Calu3 (cell line): ENCODE measurements around the gene ARSG. TPM values are rescaled to one million over a fixed set of nuclear protein-coding genes. Genes with fewer than 3 reads are reported as not detected.

ENCODE experiments used
- BruUV-seq: library from RNA; stranded (reverse); fragments of 400-500 nt; replicated peaks from 2 replicates; lab custom pipeline; 2021; lab: Mats Ljungman, UMichigan
- CTCF ChIA-PET: fragments of 300-600 bp; sonication (Branson Sonifier 250); formaldehyde crosslinking; loops from one replicate; lab custom pipeline; 2022; ENCODE audit warnings: antibody characterized with exemption; lab: Charles Lee
- DNase-seq: peaks from one replicate; pipeline ENCODE4 v3.0.0; 2022
- H3K27ac Mint-ChIP-seq: one replicate; pipeline ENCODE4 v1.8.0; 2022; ENCODE audit warnings: mixed read lengths; ENCODE audit not compliant: unreplicated experiment
- H3K27me3 Mint-ChIP-seq: one replicate; pipeline ENCODE4 v1.8.0; 2022; ENCODE audit warnings: mixed read lengths; ENCODE audit not compliant: unreplicated experiment
- H3K36me3 Mint-ChIP-seq: one replicate; pipeline ENCODE4 v1.8.0; 2022; ENCODE audit warnings: mild to moderate bottlenecking, moderate library complexity, mixed read lengths; ENCODE audit not compliant: insufficient read depth, unreplicated experiment
- H3K4me1 Mint-ChIP-seq: one replicate; pipeline ENCODE4 v1.8.0; 2022; ENCODE audit warnings: mild to moderate bottlenecking, low read depth, mixed read lengths; ENCODE audit not compliant: unreplicated experiment
- H3K4me3 Mint-ChIP-seq: one replicate; pipeline ENCODE4 v1.8.0; 2022; ENCODE audit warnings: mild to moderate bottlenecking, low read depth, moderate library complexity, mixed read lengths; ENCODE audit not compliant: unreplicated experiment
- H3K9me3 Mint-ChIP-seq: one replicate; pipeline ENCODE4 v1.8.0; 2022; ENCODE audit warnings: low read depth, mixed read lengths; ENCODE audit not compliant: unreplicated experiment
- intact Hi-C: fragments of 100-400 bp; cut with micrococcal nuclease; formaldehyde crosslinking; loops from one replicate; pipeline ENCODE4 v1.10.0; 2022; ENCODE audit not compliant: unreplicated experiment
- total RNA-seq: library from RNA; stranded (reverse); gene quantifications from 2 replicates; pipeline ENCODE4 v1.2.3, GENCODE V29; 2022
- TF ChIP-seq, protein P1 (sequence below): fragments of 200-600 bp; IDR thresholded peaks from one replicate; pipeline ENCODE4 v1.8.0; 2022; ENCODE audit warnings: antibody characterized with exemption; ENCODE audit not compliant: unreplicated experiment

Gene ARSG
- total RNA-seq, 1 experiment from 2014 or later = 1.4 TPM

DNA sequence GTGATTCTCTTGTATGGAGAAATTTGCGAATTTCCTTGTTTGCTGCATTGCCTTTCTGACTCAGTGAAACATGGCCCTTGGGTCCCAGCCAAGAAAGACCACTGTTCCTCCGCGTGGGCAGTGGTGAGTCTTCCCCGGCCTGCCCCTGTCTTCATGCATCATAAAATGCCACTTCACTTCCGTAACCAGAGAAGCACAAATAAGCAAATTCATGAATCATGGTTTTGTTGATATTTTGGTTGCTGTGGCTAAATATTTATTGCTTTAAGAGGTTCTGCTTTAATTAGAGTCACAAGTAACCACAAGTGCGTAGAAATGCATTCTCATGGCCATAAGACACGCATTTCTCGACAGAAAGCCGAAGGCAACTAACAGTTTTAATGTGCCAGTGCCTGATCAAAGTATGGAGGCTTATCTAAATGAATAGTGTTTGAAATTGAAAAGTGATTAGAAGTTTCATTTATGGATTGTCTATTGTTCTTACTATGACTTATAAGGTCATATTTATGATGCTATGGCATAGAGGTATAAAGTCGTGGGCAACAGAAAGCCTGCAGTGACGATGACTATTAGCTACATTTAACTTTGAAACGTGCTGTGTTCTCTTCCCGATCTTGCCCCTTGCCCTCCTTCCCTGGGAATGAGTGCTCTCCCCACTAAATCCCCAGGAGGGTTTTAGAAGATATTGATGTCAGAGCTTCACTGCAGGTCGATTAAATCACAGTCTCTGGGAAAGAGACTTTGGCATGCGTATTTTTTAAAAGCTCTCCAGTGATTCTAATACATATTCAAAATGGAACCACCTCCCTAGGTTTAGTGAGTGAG lies 90.0 kb downstream of the ARSG start:
- Mint-ChIP-seq H3K27me3 (peaks cover 13% of the 10 kb centered on the region), H3K9me3 (no peaks in the 10 kb centered on the region), H3K4me1 (peaks cover 18% of the 10 kb centered on the region), H3K4me3 (no peak overlapping the region), H3K27ac (no peak overlapping the region), H3K36me3 (no peaks in the 10 kb centered on the region)
- CTCF ChIA-PET = interaction anchor here (0.6 kb wide), 1 partner anchor 58 kb away, joined by 3 read pairs; no protein-coding TSS in a partner anchor
- TF ChIP-seq, protein P1, sequence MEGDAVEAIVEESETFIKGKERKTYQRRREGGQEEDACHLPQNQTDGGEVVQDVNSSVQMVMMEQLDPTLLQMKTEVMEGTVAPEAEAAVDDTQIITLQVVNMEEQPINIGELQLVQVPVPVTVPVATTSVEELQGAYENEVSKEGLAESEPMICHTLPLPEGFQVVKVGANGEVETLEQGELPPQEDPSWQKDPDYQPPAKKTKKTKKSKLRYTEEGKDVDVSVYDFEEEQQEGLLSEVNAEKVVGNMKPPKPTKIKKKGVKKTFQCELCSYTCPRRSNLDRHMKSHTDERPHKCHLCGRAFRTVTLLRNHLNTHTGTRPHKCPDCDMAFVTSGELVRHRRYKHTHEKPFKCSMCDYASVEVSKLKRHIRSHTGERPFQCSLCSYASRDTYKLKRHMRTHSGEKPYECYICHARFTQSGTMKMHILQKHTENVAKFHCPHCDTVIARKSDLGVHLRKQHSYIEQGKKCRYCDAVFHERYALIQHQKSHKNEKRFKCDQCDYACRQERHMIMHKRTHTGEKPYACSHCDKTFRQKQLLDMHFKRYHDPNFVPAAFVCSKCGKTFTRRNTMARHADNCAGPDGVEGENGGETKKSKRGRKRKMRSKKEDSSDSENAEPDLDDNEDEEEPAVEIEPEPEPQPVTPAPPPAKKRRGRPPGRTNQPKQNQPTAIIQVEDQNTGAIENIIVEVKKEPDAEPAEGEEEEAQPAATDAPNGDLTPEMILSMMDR = no peak
- intact Hi-C loops = no loop called here
- DNase-seq = no peak
- no TSS peak for BruUV-seq

DNA sequence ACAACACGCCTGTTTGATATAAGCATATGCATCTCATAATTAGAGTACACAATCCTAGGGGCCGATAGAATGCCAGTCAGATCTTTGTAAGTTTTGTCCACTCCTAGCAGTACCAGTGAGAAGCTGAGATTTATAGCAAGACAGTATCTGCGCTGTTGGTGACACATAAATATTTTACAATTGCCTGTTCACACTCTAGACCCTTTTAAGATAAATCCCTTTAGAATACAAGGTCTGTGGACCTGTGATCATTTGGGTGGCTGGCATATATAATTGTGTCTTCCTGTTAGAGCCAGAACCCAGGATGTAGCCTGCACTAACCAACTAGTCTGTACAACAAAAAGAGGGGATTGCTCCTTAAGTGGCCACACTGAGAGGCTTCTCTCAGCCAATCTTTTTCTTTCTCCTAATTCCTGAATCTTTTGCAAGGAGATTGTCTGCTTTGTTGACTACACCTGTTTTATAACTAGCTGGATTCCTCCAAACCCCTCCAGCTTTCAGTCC lies 91.3 kb downstream of the ARSG start:
- CTCF ChIA-PET = interaction anchor here (1.3 kb wide), 1 partner anchor 16 kb away, joined by 4 read pairs; no protein-coding TSS in a partner anchor
- BruUV-seq = no TSS peak
- Mint-ChIP-seq H3K4me3 (no peak overlapping the region), H3K36me3 (no peaks in the 10 kb centered on the region), H3K27me3 (peaks cover 13% of the 10 kb centered on the region), H3K4me1 (peaks cover 20% of the 10 kb centered on the region), H3K9me3 (no peaks in the 10 kb centered on the region), H3K27ac (no peak overlapping the region)
- DNase-seq = no peak
- TF ChIP-seq, protein P1 = no peak
- intact Hi-C loops = no loop called here

DNA sequence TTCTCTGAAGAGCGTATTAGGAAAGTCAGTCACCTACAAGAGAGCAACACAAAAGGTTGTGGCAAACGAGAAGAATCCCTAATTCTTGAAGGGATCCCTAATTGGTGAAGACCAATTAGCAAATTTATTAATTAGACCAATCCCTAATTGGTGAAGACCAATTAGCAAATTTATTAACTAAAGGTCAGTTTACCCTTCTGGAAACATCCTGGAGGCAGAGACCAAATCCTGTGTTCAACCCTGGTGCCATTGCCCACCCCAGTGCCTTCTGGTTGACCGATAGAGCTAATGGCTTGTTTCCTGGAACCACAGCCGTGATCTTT lies 91.8 kb downstream of the ARSG start:
- Mint-ChIP-seq H3K4me1 (peaks cover 25% of the 10 kb centered on the region), H3K27me3 (peaks cover 13% of the 10 kb centered on the region), H3K36me3 (no peaks in the 10 kb centered on the region), H3K27ac (no peak overlapping the region), H3K9me3 (no peaks in the 10 kb centered on the region), H3K4me3 (no peak overlapping the region)
- intact Hi-C loops = no loop called here
- TF ChIP-seq, protein P1 = no peak
- CTCF ChIA-PET = interaction anchor here (1.3 kb wide), 1 partner anchor 16 kb away, joined by 4 read pairs; no protein-coding TSS in a partner anchor
- no peak for DNase-seq
- BruUV-seq = no TSS peak

DNA sequence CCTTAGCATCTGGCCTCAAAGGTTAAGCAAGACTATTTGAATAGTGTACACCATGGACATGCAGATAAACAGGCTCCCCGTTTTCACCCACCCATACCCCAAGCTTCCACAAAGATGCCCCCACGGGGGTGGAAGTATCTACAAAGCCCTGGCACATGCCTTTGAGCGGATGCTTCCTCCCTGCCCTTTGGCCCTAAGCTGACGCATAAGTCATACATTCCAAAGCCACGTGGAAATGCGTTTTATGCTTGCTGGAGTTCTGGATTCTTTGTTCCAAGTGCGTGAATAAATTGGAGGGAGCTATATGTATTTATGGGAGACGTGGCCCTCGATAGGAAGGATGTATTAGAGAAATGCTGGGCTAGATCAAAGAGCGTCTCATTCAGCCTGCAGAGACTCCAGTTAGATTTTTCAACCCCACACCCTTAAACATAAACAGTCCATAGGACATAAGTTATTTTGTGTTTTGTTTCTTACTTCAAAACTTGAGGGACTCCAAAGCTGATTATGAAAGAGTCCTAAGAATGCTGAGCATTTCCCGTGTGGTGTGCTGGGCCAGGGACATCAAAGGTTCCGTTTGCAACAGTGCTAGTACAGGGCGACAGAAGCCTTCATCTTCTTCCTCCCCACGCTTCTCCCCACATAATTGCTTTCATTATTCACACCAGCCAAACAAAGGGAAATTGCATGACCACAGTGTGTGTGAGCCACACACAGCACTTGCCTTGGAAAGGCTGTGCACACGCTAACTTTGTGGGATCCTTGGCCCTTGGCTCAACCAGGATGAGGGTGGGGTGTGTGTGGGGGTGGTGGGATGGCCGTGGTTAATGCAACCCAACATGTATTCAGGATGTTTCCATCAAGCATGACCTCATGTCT lies 92.4 kb downstream of the ARSG start:
- H3K4me1 Mint-ChIP-seq = peaks cover 20% of the 10 kb centered on the region
- intact Hi-C loops = no loop called here
- H3K36me3 Mint-ChIP-seq = no peaks in the 10 kb centered on the region
- no peak overlapping the region for H3K4me3 Mint-ChIP-seq
- peaks cover 13% of the 10 kb centered on the region for H3K27me3 Mint-ChIP-seq
- no TSS peak for BruUV-seq
- no peaks in the 10 kb centered on the region for H3K9me3 Mint-ChIP-seq
- no peak for DNase-seq
- CTCF ChIA-PET = interaction anchor here (1.3 kb wide), 1 partner anchor 15 kb away, joined by 4 read pairs; no protein-coding TSS in a partner anchor
- TF ChIP-seq, protein P1 = no peak
- H3K27ac Mint-ChIP-seq = no peak overlapping the region
